DND-41 (cell line): ENCODE results near the gene TBL1XR1.

Experiments
- EZH2 ChIP-seq: IDR thresholded peaks from 3 replicates; pipeline ENCODE4 v1.6.1; 2012; ENCODE audit warnings: borderline replicate concordance, low read depth, mild to moderate bottlenecking, moderate library complexity, low read length, inconsistent platforms; ENCODE audit not compliant: severe bottlenecking
- TF ChIP-seq, protein P1 (sequence below): IDR thresholded peaks from 2 replicates; pipeline ENCODE4 v1.5.1; 2012; ENCODE audit warnings: borderline replicate concordance, low read length, moderate library complexity, mild to moderate bottlenecking; ENCODE audit not compliant: poor library complexity, severe bottlenecking; ENCODE audit errors: extremely low read depth

DNA sequence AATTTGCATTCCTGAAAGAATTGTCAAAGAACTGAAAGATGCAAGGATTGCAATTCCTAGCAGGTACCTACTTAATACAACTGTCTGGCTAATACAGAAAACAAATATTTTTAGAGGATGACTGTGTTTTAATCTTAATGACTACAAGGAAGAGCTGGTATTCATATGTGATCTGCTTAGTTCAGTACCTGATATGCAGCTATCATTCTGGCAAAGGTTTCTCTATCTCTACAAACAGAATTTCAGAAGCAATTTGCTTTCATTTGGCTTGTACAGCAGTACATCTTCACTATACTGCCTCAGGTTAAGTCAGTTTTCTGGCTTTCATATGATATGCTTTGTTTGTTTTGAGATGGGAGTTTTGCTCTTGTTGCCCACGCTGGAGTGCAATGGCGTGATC is 51.3 kb downstream of the TBL1XR1 start:
- TF ChIP-seq, protein P1, sequence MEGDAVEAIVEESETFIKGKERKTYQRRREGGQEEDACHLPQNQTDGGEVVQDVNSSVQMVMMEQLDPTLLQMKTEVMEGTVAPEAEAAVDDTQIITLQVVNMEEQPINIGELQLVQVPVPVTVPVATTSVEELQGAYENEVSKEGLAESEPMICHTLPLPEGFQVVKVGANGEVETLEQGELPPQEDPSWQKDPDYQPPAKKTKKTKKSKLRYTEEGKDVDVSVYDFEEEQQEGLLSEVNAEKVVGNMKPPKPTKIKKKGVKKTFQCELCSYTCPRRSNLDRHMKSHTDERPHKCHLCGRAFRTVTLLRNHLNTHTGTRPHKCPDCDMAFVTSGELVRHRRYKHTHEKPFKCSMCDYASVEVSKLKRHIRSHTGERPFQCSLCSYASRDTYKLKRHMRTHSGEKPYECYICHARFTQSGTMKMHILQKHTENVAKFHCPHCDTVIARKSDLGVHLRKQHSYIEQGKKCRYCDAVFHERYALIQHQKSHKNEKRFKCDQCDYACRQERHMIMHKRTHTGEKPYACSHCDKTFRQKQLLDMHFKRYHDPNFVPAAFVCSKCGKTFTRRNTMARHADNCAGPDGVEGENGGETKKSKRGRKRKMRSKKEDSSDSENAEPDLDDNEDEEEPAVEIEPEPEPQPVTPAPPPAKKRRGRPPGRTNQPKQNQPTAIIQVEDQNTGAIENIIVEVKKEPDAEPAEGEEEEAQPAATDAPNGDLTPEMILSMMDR: no peak
- no peak for TF ChIP-seq EZH2
